Stomach (tissue), 4 donors: ENCODE data around the gene KLHL14.

ENCODE experiments used
- CTCF ChIP-seq, 7 experiments: fragments of 450-650 bp in 4 of 7; fragments of 200-600 bp in 3 of 7; sonication (generic) in 3 of 7; IDR thresholded peaks; one replicate each; pipeline ENCODE4 v1.5.1; 2016 to 2019; ENCODE audit warnings: antibody characterized with exemption in 7 of 7, control low read depth in 2 of 7, mild to moderate bottlenecking in 1 of 7
- POLR2A ChIP-seq, 4 donors: fragments of 450-650 bp; IDR thresholded peaks; one replicate each; pipeline ENCODE4 v1.6.1; 2016; ENCODE audit warnings: antibody characterized with exemption in 4 of 4, control low read depth in 2 of 4, mild to moderate bottlenecking in 1 of 4, moderate library complexity in 1 of 4

DNA sequence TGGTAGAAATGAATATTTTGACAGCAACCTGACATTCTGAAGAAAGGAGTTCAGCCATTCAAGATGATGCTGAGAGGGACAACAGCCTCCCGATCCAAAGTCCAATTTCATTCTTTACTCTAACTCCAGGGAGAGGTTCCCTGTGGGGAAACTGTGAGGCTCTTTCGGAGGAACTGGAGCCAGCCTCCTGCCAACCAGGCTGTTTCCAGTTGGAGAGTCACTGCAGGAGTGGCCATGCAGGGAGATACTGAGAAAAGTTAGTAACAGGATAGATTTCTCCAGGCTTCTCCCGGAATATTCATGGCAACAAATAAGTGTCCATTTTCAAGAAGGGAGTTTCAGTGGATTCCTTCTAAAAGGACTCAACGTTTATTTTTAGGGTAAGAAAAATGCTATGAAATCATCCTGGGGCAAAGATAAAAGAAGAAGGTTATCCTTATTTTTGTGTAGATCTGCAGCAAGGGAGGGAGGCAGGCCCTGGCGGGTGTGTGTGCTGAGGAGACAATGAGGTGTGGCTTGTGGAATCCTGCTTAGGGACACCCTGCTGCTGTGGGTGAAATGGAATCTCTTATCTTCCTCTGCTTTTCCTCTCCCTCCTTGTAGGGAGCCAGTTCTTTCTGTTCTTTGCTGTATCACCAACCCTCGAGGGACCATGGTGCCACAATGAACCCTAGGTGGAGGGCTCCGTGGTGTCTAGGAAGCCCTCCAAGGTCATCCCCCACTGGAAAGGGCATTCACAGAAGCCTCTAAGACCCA lies 18.1 kb downstream of the KLHL14 start:
- no peak for TF ChIP-seq CTCF (IDR thresholded peaks at IDR 0.05)
- TF ChIP-seq POLR2A (IDR thresholded peaks at IDR 0.05), result no peak
